NCI-H2196 (cell line): ENCODE data around the gene IGSF9.

Experiments
- DNase-seq: peaks from one replicate; lab custom pipeline; 2025; ENCODE audit not compliant: unreplicated experiment; lab: John Stamatoyannopoulos, UW

IGSF9 gene

DNA sequence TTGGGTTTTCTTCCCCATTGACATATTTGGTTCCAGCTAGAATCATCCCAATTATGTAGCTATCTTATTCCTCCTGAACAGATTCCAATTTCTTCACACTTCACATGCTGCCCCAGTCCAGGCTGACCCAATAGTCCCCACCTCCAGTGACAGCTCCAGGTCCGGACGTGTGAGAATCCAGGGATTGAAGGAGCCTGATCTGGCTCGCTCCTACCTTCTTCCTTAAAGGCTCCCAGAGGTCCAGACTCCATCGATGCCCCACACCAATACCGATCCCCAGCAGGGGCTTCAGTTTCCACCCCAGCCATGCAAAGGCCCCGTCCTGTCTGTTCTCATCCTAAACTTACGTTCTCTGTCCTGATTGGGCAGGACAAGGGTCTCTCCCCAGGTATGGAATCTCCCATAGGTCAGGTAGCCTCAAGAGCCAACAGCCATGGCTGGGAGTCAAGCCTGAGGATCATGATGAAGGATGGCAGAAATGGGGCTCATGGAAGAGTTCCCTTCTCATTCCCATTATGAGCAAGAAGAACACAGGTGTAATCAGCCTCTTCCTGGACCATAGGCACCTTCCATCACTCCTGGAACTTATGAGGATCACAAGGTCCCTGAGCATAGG, 29.0 kb upstream of the IGSF9 start:
- DNase-seq = no peak

DNA sequence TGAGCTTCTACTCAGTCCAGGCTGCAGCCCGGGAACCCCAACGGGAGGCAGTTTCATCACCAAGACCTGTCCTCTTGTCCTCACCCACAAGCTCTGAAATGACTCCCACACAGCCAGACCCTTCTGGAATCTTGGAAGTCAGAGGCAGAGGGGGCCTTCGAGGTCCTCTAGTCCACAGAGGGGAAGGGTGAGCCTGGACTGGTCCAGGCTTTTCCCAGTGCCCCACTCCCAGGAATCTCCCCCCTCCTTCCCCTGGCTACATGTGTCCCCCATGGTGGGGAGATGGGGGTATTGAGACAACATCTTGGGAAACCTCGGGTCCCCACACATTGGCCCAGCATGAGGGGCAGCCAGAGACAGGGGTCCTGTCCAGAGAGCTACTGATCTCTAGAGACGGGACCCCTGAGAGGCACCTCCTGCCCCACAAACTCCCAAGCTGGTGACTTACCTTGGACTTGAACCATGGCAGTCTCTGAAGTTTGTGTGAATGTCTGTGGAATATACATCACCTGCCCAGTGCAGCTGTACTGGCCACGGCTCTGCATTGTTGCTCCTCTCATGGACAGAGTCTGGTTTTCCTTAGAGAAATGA, 28.0 kb upstream of the IGSF9 start:
- no peak for DNase-seq

DNA sequence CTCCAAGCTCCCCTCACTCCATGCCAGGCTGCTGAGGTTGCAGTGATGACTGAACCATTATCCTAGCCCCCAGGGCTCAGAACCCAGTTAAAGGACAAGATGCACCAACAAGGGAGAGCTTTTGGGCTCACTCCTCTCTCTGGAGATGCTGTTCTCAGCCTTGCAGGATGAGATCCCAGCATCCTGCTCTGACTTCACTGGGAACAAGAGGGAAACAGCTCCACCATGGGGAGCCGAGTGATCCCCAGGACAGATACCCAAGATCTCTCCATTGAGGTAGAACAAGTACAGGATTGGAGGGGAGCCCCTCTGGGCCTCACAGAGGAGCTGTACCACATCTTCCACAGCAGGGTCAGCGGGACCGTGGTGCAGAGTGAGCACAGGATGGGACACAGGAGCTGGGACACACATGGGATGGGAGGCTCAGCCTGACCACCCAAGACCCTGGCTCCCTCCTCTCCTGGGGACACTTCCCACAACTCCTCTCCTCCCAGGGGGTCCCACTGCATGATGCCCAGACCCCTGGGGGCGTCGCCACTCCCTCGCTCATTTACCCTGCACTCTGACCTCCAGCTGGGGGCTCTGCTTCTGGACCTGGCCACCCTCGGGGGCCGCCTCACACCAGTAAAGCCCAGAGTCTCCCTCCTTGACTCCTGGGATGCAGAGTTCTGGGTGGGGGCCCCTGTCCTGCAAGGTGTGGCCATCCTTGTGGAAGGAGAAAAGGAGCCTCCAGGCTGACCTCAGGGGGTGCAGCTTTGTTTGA, 27.2 kb upstream of the IGSF9 start:
- no peak for DNase-seq

DNA sequence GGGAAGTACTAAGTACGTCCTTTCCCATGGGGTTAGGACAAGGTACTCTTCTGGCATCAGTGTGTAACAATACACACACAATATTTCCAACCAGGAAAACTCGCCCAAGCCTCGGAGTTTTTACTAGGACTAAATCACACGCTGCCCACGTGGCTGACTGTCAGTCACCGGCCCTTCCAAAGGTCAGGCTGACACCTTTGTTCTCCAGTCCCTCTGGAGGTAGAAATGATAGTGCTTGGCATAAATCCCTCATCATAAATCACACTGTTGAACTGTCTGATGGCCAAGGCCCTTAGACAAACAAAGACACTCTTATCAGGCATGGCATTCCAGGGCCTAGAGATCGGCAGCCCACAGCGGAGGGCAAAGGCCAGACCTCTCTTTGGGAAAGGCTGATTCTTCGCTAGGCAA, 25.5 kb upstream of the IGSF9 start:
- no peak for DNase-seq

DNA sequence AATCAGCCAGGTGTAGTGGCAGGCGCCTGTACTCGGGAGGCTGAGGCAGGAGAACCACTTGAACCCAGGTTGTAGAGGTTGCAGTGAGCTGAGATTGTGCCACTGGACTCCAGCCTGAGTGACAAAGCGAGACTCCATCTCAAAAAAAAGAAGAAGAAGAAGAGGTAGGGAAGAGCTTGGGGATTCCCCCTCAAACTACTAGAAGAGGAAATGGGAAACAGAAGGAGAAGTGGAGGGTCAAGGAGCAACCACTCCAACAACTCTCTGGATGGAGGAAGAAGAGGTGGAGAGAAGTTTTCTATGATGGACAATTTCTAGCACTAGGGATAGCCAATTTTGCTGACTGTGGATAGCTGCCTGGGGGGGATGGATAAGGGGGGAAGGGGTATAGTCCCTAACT, 23.5 kb upstream of the IGSF9 start:
- DNase-seq = no peak

DNA sequence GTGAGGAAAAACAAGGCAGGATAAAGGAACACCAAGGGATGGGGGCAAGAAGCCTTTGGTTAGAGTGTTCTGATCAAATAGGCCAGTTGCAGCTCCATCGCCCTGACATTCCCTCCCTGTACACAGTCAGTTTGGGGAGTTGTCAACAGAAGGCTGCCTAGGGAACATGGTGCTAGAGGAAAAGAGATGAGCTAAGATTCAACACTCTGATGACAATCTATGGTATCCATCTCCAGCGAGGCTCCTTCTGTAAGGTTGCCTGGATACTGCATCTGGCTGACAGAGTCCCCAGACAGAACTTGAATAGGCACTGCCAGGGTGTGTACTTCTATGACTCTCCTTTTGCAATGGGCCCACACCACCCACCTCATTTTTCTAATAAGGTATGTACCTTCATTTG, 19.9 kb upstream of the IGSF9 start:
- no peak for DNase-seq

DNA sequence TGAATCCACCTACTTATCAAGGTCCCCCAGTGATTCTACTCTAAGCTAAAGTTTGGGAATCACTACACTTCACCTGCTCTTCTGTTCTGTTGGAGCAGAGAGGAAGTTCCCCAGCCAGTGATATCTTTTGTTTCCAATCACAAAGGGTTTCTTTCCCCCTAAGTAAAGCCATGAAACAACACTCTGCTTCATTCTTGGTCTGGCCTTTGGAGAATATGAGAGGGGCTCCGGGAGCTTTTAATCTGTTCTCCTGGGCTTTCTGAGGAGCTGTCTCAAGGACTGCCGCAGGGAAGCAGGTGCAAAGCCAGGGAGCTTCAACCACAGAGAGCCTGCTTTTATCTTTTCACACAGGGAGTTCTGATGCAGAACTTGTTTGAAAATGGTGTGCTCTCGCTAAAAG, 18.7 kb upstream of the IGSF9 start:
- DNase-seq = no peak

DNA sequence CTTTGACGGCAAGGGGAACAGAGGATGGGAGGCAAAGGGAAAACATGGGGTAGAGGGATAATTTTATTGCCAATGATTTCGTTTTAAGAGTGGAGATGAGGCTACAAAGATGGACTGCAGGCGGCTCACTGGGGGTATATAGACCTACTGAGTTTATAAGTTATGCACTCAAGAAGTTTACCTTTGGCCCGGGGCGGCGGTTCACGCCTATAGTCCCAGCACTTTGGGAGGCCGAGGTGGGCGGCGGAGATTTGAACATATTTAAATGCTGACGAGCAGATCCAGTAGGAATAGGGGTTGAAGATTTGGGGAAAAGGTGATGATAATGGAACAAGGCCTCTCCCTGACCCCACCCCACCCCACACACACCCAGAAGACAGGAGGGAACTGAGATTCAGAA, 16.8 kb upstream of the IGSF9 start:
- no peak for DNase-seq

DNA sequence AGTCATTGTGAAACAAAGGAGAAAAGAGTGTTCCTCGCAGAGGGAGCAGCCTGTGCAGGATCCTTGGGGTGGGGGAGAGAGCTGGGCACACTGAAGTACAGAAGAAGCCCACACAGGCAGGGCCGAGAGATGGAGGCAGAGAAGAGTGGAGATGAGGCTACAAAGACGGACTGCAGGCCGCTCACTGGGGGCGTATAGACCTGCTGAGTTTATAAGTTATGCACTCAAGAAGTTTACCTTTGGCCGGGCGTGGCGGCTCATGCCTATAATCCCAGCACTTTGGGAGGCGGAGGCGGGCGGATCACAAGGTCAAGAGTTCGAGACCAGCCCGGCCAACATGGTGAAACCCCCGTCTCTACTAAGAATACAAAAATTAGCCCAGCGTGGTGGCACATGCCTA, 16.2 kb upstream of the IGSF9 start:
- no peak for DNase-seq

DNA sequence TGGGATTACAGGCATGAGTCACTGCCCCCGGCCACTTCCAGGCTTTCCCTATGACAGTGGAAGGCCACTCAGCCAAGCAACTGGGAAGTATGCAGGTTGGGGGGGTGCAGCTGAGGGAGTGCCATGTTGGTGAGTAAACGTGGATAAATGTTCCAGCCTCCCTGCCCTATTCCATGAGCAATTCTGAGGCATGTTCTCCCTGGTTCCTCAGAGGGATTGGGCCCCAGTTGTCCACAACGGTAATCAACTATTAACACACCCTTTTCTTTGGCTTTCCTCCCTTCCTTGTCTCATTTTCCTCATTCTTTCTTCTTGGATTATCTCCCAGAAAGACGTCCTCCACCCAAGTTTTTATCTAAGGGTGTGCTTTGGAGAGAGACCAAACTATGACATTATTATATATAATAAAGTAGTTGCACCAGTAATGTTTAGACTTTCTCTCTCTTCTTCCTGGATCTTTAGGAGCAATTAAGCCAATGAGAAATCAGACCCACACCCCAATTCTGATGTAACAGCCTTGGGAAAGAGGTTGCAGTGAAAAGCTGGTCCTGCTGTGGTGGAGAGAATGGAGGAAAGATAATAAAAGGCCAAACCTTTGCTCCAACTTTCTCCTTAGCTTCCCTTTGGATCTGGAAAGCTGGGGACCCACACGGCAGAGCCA, 15.4 kb upstream of the IGSF9 start:
- DNase-seq = no peak

DNA sequence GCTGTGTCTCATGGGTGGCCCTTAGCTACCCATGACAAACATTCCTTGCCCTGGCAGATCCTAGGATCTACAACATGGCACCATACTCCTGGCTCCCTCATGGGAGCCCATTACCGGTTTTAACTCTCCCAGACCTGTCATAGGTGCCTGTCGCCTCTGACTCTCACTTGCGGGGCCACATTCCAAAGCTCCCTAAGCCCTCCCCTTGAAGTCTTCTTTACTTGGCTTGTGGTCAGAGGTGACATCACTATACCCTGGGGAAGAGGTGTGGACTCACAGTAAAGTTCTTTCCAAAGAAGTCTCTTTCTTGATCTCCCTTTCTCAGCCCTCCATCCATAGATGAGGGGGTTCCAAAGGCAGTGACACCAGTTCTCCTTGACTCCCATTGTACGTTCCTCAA, 14.0 kb upstream of the IGSF9 start:
- DNase-seq = no peak

DNA sequence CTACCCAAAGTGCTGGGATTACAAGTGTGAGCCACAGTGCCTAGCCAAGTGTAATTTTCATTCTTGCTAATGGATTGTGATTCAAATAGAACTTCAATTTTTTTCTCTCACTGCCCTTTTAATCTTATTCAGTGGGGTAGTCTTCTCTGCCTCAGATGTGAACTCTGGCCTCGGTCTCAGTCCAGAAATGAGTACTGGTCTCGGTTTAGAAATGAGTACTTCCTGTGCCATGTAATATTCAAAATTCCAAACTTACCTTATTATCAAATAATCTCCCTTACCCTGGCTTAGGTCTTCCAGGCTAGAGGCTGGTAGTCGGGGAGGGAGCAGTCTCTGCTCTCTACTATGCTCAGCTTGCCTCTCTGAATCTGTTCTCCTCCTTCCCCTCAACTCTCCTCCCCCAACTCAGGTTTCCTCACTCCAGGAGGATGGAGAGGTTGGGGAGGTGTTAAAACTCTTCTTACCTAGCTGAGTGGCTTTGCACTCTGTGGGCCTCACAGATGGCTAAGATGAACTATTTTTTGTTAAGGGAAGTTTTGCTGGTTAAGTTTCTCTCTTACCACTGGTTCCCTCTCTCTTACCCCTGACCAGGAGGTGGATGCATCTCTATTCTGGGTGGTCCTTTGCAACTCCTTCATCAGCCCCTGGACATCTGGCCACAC, 13.4 kb upstream of the IGSF9 start:
- DNase-seq = no peak

DNA sequence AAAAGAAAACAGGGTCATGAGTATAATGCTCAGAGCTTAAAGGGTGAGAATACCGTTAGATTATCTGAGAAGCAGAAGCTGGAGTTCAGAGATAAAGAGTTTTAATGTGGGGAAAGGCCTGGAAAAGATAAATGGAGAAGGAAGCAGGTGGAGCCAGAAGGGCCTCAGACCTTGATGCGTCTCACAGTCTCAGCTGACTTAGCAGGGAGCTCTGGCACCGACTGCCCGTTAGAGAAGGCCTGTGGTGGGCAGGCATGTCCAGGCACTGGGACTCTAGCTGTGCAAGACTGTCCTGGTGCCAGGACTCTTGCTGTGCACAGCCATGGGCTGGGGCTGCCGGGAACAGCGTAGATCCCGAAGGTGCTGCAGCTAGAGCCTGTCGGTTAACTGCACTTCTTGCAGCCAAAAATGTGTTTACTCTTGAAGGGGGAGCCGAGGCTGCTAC, 12.4 kb upstream of the IGSF9 start:
- peak; percentile 52 for DNase-seq

DNA sequence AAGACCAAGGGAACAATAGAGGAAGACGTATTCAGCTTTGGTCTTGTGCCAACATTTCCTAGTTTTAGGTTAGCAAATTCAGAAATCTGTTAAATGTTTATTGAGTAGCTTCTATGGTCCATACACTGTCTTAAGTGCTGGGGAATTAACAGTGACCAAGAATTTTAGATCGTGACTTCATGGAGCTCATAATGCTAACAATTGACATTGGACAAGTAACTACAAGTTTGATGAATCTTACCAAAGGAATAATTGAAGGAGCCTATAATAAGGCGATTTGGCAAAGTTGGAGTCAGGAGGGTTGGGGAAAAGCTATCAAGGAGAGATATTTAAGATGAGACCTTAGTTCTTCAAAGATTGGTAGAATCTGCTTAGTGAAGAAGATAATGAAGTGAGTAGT, 10.0 kb upstream of the IGSF9 start:
- DNase-seq = no peak

DNA sequence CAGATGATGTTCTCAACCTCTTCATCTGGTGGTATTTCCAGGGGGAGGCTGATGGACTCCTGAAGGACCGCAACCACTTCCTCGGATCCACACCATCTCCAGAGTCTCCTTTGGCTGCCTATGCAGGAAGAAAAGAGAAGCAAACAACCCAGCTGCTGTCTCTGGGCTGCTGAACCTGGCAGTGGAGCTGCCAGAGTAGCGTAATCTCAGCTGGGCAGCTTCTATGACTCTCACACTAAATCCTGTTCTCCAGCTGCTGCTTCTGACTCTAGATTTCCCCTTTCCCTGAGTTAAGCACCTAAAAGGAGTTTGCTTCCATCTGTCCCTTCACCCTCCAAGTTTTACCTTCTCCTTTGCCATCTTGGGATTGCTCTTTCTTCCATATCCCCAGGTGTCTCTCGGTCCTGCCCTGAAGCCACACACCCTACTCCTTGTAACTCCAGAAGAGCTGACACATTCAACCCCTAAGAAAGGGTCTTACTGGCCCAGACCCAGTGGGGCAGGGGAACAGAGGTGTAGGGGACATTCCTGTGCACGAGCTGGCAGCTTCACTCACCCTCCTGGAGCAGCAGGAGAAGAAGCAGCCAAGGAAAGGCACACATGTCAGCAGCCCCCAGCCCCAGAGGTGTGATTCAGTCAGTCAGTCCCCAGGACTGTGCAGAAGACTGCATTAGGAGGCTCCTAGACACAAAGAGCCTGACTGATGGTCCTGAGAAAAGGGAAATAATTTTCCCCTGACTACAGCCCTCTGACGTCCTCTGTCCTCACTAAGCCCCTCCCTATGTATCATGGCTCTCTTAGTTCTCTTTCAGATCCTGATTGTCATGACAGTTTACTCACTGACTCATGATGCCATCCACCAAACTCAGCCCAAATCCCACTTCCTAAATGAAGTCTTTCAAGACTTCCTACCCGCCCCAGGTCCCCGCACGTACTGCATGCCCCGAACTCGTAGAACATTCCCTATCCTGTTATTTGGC, 8.4 kb upstream of the IGSF9 start, which contains the start of gene SLAMF9:
Gene SLAMF9, minus strand, starts transcription at position 702 of the 980 bp plus-strand sequence. Its CDS starts 100 bp downstream, at position 602.
- DNase-seq = no peak

DNA sequence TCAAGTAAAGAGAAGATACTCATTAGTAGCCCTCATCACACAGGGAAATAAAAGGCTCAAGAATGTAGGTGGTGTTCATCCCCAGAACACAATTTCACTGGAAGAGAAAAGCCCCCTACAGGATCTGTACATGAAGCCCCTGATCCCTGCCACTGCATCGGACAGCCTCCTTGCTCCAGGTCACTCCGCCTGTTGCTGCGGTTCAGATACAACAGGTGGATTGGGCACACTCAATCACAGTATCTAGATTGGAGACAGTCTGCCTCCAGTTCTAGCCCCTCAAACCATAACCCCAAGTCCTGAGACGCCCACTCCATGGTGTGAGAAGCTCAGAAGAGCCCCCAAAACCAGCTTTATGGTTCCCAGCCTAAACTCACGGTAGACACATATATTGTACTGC, 7.5 kb upstream of the IGSF9 start:
- DNase-seq = no peak

DNA sequence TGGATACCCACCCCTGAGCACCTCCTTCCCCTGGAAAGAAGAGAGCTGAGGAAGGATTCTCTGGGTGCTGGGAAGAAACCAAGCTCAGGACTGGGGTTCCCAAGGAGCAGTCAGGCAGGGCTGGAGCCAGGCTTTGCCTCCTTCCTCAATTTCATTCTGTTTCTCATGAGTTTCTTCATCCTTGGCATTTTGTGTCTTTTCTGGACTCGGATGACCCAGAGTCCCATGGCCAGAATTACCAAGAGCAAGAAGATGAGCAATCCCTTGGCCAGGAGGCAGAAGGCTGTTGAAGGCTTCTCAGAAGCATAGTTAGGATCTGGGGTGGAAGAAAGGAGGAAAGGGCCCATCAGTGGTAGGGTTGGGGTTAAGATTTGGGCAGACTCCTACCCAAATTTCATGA, 6.1 kb upstream of the IGSF9 start:
- no peak for DNase-seq

DNA sequence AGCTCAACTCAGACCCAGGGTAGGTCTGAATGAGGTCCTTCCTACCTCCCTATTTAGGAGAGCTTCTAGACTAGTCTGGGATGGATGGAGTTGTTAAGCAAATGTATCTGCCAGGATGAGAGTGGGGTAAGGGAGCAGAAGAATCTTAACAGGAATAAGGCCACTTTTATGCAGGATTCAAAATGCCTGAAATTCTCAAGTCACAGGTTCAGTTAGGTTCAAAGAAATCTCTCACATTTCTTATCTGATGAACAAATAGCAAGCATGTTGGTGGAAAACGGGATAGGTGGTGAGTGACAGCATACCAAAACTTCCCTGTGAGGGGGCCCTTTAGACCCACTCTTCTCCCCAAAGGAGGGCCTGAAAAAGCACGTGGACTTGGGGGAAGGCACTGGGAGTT, 5.6 kb upstream of the IGSF9 start:
- DNase-seq = no peak

DNA sequence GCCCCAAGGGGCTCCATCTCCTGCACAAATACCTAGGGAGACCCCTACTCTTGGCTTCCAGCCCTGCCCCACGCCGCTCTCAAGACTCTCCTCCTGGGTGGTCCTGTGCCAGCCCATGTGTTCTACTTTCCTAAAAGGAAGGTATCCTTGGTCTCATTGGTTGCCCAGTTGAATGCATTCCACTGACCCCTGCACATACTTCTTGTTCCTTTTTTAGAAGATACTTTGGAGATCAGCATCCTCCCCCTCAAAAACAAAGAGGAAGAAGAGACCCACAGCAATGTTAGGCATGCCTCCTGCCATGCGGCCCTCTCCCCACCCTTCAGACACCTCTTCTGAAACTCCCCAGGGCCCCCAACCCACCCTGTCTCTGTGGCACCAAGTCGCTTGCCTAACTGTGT, 4.6 kb upstream of the IGSF9 start:
- DNase-seq = no peak

DNA sequence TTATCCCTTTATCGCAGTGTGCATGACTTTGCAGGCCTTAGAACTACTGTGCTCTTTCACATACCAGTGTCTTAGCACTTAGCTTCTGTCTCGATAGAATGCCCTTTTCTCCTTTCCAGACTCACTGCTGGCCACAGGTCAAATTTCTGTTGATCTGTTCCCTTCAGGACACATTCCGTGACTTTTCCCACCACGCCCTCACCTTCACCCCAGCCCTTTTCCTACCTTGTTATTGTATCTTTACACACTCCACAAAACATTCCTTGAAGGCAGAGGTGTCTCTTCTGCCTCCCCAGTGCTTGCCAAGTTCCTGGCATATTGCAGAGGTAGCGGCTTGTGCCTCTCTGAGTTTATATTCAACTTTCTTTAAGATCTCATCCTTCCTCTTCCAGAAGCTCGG, 3.7 kb upstream of the IGSF9 start:
- no peak for DNase-seq
